Karpas-422 (cell line): ENCODE data around the gene PRKAG2. TPM values are rescaled to one million over a fixed set of nuclear protein-coding genes. Genes with fewer than 3 reads are reported as not detected.
A peak's percentile ranks its signal among the peaks of the same experiment; 100 is the strongest.

Source experiments
- DNase-seq: peaks from one replicate; pipeline ENCODE4 v3.0.0-alpha.2; 2015
- H2AFZ ChIP-seq: fragments of 200-600 bp; sonication (generic); 2 replicates; pipeline ENCODE4 v1.6.1; 2014; ENCODE audit warnings: antibody characterized with exemption, low read length, mixed read lengths
- H3K27ac ChIP-seq: fragments of 200-600 bp; sonication (generic); 2 replicates; pipeline ENCODE4 v1.5.1; 2014; ENCODE audit warnings: mild to moderate bottlenecking, low read length, moderate library complexity
- H3K27me3 ChIP-seq: fragments of 200-600 bp; sonication (generic); 2 replicates; pipeline ENCODE4 v1.6.1; 2014; ENCODE audit warnings: low read length, mixed read lengths
- H3K36me3 ChIP-seq: fragments of 200-600 bp; sonication (generic); 2 replicates; pipeline ENCODE4 v1.6.1; 2014; ENCODE audit warnings: low read length, mixed read lengths; ENCODE audit not compliant: insufficient read depth
- H3K4me1 ChIP-seq: fragments of 200-600 bp; sonication (generic); 2 replicates; pipeline ENCODE4 v1.6.1; 2014; ENCODE audit warnings: mild to moderate bottlenecking, low read length, mixed read lengths
- H3K4me2 ChIP-seq: fragments of 200-600 bp; sonication (generic); 2 replicates; pipeline ENCODE4 v1.6.1; 2014; ENCODE audit warnings: low read length, low read depth, mild to moderate bottlenecking; ENCODE audit not compliant: poor library complexity, severe bottlenecking
- H3K4me3 ChIP-seq: fragments of 200-600 bp; sonication (generic); 2 replicates; pipeline ENCODE4 v1.5.1; 2014; ENCODE audit warnings: mild to moderate bottlenecking, antibody characterized with exemption, low read length, mixed read lengths
- H3K79me2 ChIP-seq: fragments of 200-600 bp; sonication (generic); 2 replicates; pipeline ENCODE4 v1.6.1; 2014; ENCODE audit warnings: mild to moderate bottlenecking, low read length, mixed read lengths
- H3K9ac ChIP-seq: fragments of 200-600 bp; sonication (generic); 2 replicates; pipeline ENCODE4 v1.6.0; 2014; ENCODE audit warnings: low read length
- H3K9me2 ChIP-seq: fragments of 200-600 bp; sonication (generic), shearing (Covaris generic); replicated peaks from 2 replicates; pipeline ENCODE4 v1.6.0; 2014; ENCODE audit warnings: mild to moderate bottlenecking, low read length, moderate library complexity; ENCODE audit not compliant: insufficient read depth
- H3K9me3 ChIP-seq: fragments of 300-700, 200-600 bp; sonication (generic); 2 replicates; pipeline ENCODE4 v1.6.1; 2014; ENCODE audit warnings: low read length, mixed read lengths
- H4K20me1 ChIP-seq: fragments of 200-600 bp; sonication (generic); 2 replicates; pipeline ENCODE4 v1.6.1; 2014; ENCODE audit warnings: mild to moderate bottlenecking, antibody characterized with exemption, low read length, low read depth; ENCODE audit not compliant: insufficient read depth
- total RNA-seq: library from RNA; depleted of rRNA; stranded (reverse); fragments of >200 nt; shearing (Covaris generic); gene quantifications from 2 replicates; pipeline ENCODE4 v1.2.3, GENCODE V29; 2014; ENCODE audit warnings: low replicate concordance

PRKAG2 gene
- total RNA-seq, 1 experiment from 2014 or later, result 6.3 TPM

DNA sequence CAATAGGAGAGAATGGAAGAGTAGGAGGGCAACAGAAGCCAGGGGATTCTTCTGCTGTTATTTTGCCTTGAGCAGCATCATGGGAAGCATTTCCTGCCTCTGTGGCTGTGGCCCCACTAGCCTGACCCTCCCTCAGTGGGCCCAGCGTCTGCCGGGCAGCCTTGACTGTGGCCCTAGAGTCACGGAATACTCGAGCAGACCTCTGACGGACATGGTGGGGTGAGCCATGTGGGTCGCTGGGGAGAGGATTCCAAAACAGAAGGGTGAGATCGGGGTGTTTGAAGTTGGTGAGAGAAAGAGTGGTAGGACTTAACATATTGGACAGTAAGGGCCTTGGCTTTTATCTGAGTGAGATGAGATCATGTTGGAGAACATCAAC is 8.3 kb upstream of the PRKAG2 start:
- Histone ChIP-seq H3K36me3 (no peaks in the 10 kb centered on the region), H3K27ac (no peak overlapping the region), H2AFZ (no peak overlapping the region), H3K9me3 (no peaks in the 10 kb centered on the region), H3K9ac (no peak overlapping the region), H3K4me2 (peak overlapping the region; percentile 41), H3K4me3 (no peak overlapping the region), H3K27me3 (no peaks in the 10 kb centered on the region), H3K4me1 (peaks cover 23% of the 10 kb centered on the region), H3K9me2 (no peaks in the 10 kb centered on the region), H4K20me1 (no peaks in the 10 kb centered on the region), H3K79me2 (no peaks in the 10 kb centered on the region)
- no peak for DNase-seq

DNA sequence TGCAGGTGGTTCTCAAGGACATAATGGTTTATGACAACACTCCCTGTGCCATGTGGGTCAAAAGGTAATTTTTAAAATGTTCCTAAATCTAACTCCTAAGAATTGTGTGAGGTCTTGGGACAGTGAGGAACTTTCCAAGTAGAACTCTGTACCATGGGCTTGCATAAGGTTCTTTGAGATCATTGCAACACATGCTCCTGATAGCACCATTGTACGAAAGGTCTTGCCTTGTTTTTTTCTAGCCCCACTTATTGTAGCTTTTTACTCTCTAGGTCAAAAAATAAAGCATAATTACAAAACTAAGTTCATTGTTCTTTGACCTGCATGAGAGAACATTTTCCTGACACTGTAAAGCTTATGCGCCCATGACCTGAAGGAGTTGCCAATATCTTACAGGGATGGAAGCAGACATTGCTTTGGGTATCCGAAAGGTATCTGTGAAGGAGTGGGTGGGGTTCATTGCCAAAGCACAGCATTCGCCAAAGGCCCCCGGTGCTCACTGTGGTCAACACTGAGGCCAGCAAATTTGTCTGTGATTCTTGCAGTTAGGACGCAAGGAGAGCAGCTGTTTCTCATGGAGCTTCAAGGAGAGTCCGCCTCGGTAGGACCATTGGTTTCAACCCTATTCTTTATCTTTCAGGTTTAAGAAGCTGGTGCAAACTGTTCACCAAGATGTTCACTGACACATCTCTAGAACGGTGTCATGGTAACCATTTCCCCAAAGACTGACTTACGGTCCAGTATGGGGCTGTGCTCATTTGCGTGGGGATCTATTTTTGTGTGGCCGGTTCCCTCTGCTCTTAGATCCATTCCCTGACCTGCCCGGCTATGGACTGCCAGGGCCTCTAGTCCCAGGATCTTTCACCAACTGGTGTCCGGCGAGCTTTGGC is 7.6 kb upstream of the PRKAG2 start:
- no peak overlapping the region for H3K27ac ChIP-seq
- peak; percentile 43 for DNase-seq
- H3K36me3 ChIP-seq, result no peaks in the 10 kb centered on the region
- no peak overlapping the region for H3K4me3 ChIP-seq
- no peak overlapping the region for H3K9ac ChIP-seq
- no peaks in the 10 kb centered on the region for H3K27me3 ChIP-seq
- no peaks in the 10 kb centered on the region for H4K20me1 ChIP-seq
- H3K4me1 ChIP-seq, result peaks cover 23% of the 10 kb centered on the region
- no peaks in the 10 kb centered on the region for H3K79me2 ChIP-seq
- peak overlapping the region; percentile 41 for H3K4me2 ChIP-seq
- H3K9me3 ChIP-seq, result no peaks in the 10 kb centered on the region
- no peak overlapping the region for H2AFZ ChIP-seq
- H3K9me2 ChIP-seq, result no peaks in the 10 kb centered on the region

DNA sequence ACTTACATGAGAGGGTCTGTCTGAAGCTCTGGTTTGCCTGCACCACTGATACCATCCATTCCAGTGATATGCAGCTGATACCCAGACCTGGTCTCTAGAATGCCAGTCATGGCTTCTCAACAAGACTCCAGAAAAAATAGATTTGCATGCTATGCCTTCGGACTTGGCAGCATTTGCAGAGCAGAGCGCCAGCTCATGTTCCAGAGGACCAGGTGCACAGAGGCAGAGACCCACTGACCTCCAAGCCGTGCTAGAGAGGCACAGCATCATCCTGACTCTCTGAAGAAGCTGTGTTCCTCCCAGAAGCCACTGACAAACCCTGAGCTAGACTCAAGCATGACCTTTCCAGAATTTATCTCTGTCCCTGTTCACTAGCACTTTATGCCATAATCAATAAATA is 6.9 kb upstream of the PRKAG2 start:
- Histone ChIP-seq H3K4me2 (no peak overlapping the region), H3K27me3 (no peaks in the 10 kb centered on the region), H3K9me3 (no peaks in the 10 kb centered on the region), H3K4me3 (no peak overlapping the region), H3K27ac (no peak overlapping the region), H4K20me1 (no peaks in the 10 kb centered on the region), H3K9ac (no peak overlapping the region), H3K36me3 (no peaks in the 10 kb centered on the region), H2AFZ (no peak overlapping the region), H3K9me2 (no peaks in the 10 kb centered on the region), H3K4me1 (peaks cover 23% of the 10 kb centered on the region), H3K79me2 (no peaks in the 10 kb centered on the region)
- no peak for DNase-seq

DNA sequence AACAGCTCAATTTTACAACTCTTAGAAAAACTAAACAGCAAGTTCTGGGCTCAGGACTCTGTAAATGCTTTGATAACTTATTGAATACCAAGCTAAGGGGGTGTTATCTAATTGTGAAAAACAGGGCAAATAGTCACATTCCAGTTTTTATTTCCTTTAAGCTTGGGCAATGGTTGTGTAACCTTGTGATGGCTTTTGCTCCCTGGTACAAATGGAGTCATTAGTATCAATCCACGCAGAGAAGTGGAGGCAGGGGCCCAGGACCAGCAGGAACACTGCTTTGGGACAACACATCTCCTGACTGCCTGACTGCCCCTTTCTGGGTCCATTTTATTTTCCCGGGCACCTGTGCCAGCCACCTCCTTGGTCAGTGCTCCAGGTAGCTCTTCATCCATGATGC is 5.8 kb upstream of the PRKAG2 start:
- H3K36me3 ChIP-seq, result no peaks in the 10 kb centered on the region
- H3K27me3 ChIP-seq, result no peaks in the 10 kb centered on the region
- H3K9me3 ChIP-seq, result no peaks in the 10 kb centered on the region
- no peaks in the 10 kb centered on the region for H3K79me2 ChIP-seq
- H3K4me1 ChIP-seq, result peaks cover 23% of the 10 kb centered on the region
- H4K20me1 ChIP-seq, result no peaks in the 10 kb centered on the region
- DNase-seq, result no peak
- H3K4me3 ChIP-seq, result no peak overlapping the region
- H3K4me2 ChIP-seq, result no peak overlapping the region
- H3K9ac ChIP-seq, result no peak overlapping the region
- H2AFZ ChIP-seq, result no peak overlapping the region
- H3K27ac ChIP-seq, result no peak overlapping the region
- no peaks in the 10 kb centered on the region for H3K9me2 ChIP-seq

DNA sequence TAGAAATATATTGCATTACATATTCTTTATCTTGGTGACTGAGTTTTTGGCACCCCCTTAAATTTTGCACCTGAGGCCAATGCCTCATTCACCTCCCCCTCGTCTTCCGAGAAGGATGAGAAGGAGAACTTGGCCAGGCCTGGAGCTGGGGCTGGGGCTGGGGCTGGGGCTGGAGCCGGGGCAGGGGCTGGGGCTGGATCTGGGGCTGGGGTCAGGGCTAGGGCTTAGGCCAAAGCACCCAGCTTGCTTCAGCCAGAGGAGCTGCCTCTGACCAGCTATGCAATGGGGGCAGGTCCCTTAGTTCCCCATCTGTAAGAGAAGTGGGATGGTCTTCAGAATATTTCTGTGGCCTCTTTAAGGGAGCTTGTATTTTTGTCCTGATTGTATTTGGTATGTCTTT is 3.8 kb upstream of the PRKAG2 start:
- H3K9ac ChIP-seq, result no peak overlapping the region
- H2AFZ ChIP-seq, result no peak overlapping the region
- H3K27me3 ChIP-seq, result no peaks in the 10 kb centered on the region
- H3K27ac ChIP-seq, result no peak overlapping the region
- no peaks in the 10 kb centered on the region for H3K79me2 ChIP-seq
- no peak for DNase-seq
- no peaks in the 10 kb centered on the region for H3K9me3 ChIP-seq
- no peak overlapping the region for H3K4me3 ChIP-seq
- H3K9me2 ChIP-seq, result no peaks in the 10 kb centered on the region
- peaks cover 23% of the 10 kb centered on the region for H3K4me1 ChIP-seq
- H3K36me3 ChIP-seq, result no peaks in the 10 kb centered on the region
- H4K20me1 ChIP-seq, result no peaks in the 10 kb centered on the region
- no peak overlapping the region for H3K4me2 ChIP-seq

DNA sequence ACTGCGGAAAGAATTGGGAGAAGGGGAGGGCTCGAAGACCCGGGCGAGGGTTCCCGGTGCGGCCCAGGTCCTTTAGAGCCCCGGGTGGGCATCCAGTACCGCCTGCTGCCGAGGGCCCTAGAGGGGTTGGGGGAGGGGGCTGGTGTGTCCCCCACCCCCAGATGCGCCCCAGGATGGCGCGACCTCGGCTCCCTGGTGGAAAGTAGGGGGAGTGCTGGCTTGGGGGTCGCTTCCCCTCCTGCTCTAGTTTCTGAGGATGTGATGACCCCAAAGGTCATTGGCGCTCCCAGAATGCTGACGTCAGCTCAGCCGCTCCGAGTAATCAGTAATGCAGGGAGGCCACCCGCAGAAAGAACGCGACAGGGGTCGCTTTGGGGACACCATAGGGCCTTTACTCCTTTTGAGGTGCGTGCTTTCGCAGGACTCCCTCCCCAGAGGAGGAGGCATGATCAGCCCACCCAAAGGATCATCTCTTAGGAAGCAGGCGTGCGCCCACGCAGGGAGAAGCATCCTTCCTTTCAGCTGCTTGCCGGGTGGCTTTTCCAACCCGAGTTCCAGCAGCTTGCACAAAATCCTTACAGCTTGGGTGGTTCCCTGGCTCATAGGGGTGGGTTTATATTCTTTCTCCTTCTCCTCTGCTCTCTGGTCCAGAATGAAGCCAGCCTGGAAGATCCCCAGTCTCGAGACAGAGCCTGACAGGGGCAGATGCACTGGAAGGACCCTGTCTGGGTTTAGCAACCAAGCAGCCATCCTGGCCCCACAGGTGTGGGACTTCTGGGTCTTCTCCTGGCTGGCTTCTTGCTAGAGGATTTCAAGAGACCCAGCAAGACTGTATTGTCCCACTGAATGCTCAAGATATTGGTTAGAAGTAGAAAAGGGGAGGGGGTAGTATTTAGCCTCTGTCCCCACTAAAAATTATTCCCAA is 1.3 kb upstream of the PRKAG2 start:
- Histone ChIP-seq H3K4me2 (no peak overlapping the region), H3K36me3 (no peaks in the 10 kb centered on the region), H3K4me1 (peaks cover under 1% of the 10 kb centered on the region), H3K79me2 (no peaks in the 10 kb centered on the region), H3K4me3 (no peak overlapping the region), H2AFZ (no peak overlapping the region), H3K9me2 (no peaks in the 10 kb centered on the region), H3K9me3 (no peaks in the 10 kb centered on the region), H4K20me1 (no peaks in the 10 kb centered on the region), H3K27ac (no peak overlapping the region), H3K9ac (no peak overlapping the region), H3K27me3 (no peaks in the 10 kb centered on the region)
- no peak for DNase-seq

DNA sequence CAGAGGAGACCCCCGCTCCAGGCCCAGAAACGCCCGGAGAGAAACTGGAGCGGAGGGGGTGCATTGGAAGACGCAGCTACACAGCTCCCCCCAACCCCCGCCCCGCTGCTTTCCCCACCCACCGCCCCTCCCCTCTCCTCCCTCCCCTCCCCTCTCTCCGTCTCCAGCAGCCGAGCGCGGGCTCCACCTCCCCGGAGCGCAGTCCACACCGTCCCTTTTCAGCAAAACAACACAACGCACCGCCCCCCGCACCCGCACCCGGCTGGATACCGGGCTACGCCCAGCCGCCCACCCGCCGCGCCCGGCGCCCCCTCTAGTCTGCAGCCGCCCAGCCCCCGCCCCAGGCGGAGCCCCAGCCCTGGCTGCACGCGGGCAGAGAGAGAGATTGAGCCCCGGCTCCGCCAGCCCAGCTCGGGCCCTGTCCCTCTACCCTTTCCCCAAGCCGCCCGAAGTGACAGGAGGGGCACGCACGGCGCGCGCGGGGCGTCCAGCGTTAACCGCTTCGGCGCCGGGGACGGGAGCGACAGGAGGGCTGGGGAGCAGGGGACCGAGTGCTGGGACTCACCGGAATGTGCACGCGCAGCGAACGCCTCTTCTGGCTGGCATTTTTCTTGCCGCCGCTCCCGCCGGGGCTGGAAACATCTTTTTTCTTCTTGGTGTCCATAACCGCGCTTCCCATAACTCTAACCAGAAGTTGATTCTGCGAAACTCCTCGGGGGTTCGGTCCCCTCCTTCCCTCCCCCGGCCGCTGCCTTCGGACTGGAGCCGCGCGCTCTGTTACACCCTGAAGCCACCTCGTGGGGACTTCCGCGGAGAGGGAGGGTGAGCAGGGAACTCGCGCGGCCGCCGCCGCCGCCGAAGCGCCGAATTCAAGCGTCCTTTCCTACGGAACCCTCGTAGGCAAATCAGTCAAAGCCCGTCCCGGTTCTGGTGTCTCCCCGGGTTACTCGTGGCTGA is 695 bp downstream of the PRKAG2 start:
- H3K4me2 ChIP-seq, result no peak overlapping the region
- no peak overlapping the region for H3K27ac ChIP-seq
- H3K36me3 ChIP-seq, result no peaks in the 10 kb centered on the region
- DNase-seq, result no peak
- H4K20me1 ChIP-seq, result no peaks in the 10 kb centered on the region
- no peaks in the 10 kb centered on the region for H3K79me2 ChIP-seq
- H3K9ac ChIP-seq, result no peak overlapping the region
- no peaks in the 10 kb centered on the region for H3K9me2 ChIP-seq
- no peaks in the 10 kb centered on the region for H3K4me1 ChIP-seq
- H3K27me3 ChIP-seq, result no peaks in the 10 kb centered on the region
- H3K9me3 ChIP-seq, result no peaks in the 10 kb centered on the region
- H3K4me3 ChIP-seq, result no peak overlapping the region
- H2AFZ ChIP-seq, result no peak overlapping the region
